Measurements from ENCODE around the gene MMP24. TPM values are rescaled to one million over a fixed set of nuclear protein-coding genes. Genes with fewer than 3 reads are reported as not detected.

Gene MMP24
- total RNA-seq, 4 donors from 2014 or later, result 0.32 to 4.5 (median 0.61) TPM

- intact Hi-C loops (cut with DNase I; ENCODE audit: low total_unique reads), result no loop called here
- Histone ChIP-seq H3K27ac (no peak overlapping the region), H3K36me3 (no peaks in the 10 kb centered on the region), H3K4me1 (peaks cover 0 to 7% (median 0%) of the 10 kb centered on the region in 4 donors), H3K9me3 (no peaks in the 10 kb centered on the region), H3K27me3 (peaks cover 8% of the 10 kb centered on the region), H3K4me3 (no peak overlapping the region)
- no peak for DNase-seq
- TF ChIP-seq POLR2AphosphoS5 (IDR thresholded peaks at IDR 0.05), result no peak
- TF ChIP-seq POLR2A (IDR thresholded peaks at IDR 0.05), result no peak
- no peak for TF ChIP-seq EP300 (IDR thresholded peaks at IDR 0.05; ENCODE audit: low read depth)
- TF ChIP-seq CTCF (IDR thresholded peaks at IDR 0.05), result no peak
- in situ Hi-C loops (cut with MboI; ENCODE audit: low pct_ligation_motif_present in 1 of 4, low pct_unique_long_range_greater_than_20kb in 1 of 4, low sequenced_read_pairs in 3 of 4), result loop anchor here in 1 of 4 donors (10.0 kb wide), 1 partner anchor 147 kb away; no protein-coding TSS in a partner anchor
- WGBS, 2 donors (ENCODE audit: low coverage in 1 of 2), result 88% methylated on average over 14 of the region's 14 CpGs; no CpG with 5 or more reads in 1 of the 2 donors
These were observed 71.2 kb downstream of the MMP24 start for GRCh38 chr20:35297740-35298139.

GRCh38 chr20:35298264-35298663, 71.8 kb downstream of the MMP24 start:
- TF ChIP-seq POLR2AphosphoS5 (IDR thresholded peaks at IDR 0.05) (no peak), CTCF (IDR thresholded peaks at IDR 0.05) (no peak), POLR2A (IDR thresholded peaks at IDR 0.05) (no peak), EP300 (IDR thresholded peaks at IDR 0.05; ENCODE audit: low read depth) (no peak)
- in situ Hi-C loops (cut with MboI; ENCODE audit: low pct_ligation_motif_present in 1 of 4, low pct_unique_long_range_greater_than_20kb in 1 of 4, low sequenced_read_pairs in 3 of 4) (loop anchor here in 1 of 4 donors (10.0 kb wide), 1 partner anchor 147 kb away; no protein-coding TSS in a partner anchor), intact Hi-C loops (cut with DNase I; ENCODE audit: low total_unique reads) (no loop called here)
- H3K36me3 ChIP-seq, result no peaks in the 10 kb centered on the region
- no peak for DNase-seq
- no peak overlapping the region for H3K4me3 ChIP-seq
- H3K4me1 ChIP-seq, result peaks cover 0 to 11% (median 1%) of the 10 kb centered on the region in 4 donors
- H3K27me3 ChIP-seq, result peaks cover 8% of the 10 kb centered on the region
- no peak overlapping the region for H3K27ac ChIP-seq
- 62 to 68% methylated on average over 3 to 5 of the region's 5 CpGs for WGBS, 2 donors (ENCODE audit: low coverage in 1 of 2)
- H3K9me3 ChIP-seq, result no peaks in the 10 kb centered on the region

- no peak for DNase-seq
- intact Hi-C loops (cut with DNase I; ENCODE audit: low total_unique reads), result no loop called here
These were observed 73.3 kb downstream of the MMP24 start for GRCh38 chr20:35299780-35300179.

More at GRCh38 chr20:35299780-35300179, 73.3 kb downstream of the MMP24 start:
- H3K4me1 ChIP-seq, result peaks cover 7 to 22% (median 10%) of the 10 kb centered on the region in 4 donors
- no peaks in the 10 kb centered on the region for H3K36me3 ChIP-seq
- H3K27me3 ChIP-seq, result no peaks in the 10 kb centered on the region
- no peak overlapping the region for H3K27ac ChIP-seq
- in situ Hi-C loops (cut with MboI; ENCODE audit: low pct_ligation_motif_present in 1 of 4, low pct_unique_long_range_greater_than_20kb in 1 of 4, low sequenced_read_pairs in 3 of 4), result loop anchor here (5.0 to 10.0 kb wide), 2 partner anchors 145 to 153 kb away; no protein-coding TSS in a partner anchor
- H3K4me3 ChIP-seq, result no peak overlapping the region
- H3K9me3 ChIP-seq, result no peaks in the 10 kb centered on the region
- WGBS, 2 donors (ENCODE audit: low coverage in 1 of 2), result 86 to 89% methylated on average over 1 to 4 of the region's 4 CpGs
- TF ChIP-seq POLR2AphosphoS5 (IDR thresholded peaks at IDR 0.05), result no peak
- TF ChIP-seq POLR2A (IDR thresholded peaks at IDR 0.05), result no peak
- TF ChIP-seq CTCF (IDR thresholded peaks at IDR 0.05), result no peak
- no peak for TF ChIP-seq EP300 (IDR thresholded peaks at IDR 0.05; ENCODE audit: low read depth)
